A549 (cell line): Measurements from ENCODE around the gene IL22RA2. TPM values are rescaled to one million over a fixed set of nuclear protein-coding genes. Genes with fewer than 3 reads are reported as not detected.

ENCODE experiments used
- ATAC-seq, 2 experiments: fragments of 200-7000 bp in 1 of 2; fragments of >200 bp in 1 of 2; cut with Nextera tagmentation in 1 of 2; cut with Tn5 transposase in 1 of 2; 3 replicates each; pipeline versions ENCODE4 v1.8.0 to v1.9.1; 2018 to 2020; ENCODE audit warnings: mild to moderate bottlenecking in 1 of 2, moderate library complexity in 1 of 2
- CTCF ChIA-PET: fragments of 300-600 bp; sonication (Branson Sonifier 250); formaldehyde crosslinking; extraction: SDS; loops from one replicate; lab custom pipeline; 2021; ENCODE audit warnings: antibody characterized with exemption, inconsistent platforms; lab: Yijun Ruan, JAX
- POLR2A ChIA-PET: fragments of 350-600 bp; formaldehyde crosslinking; extraction: SDS; loops from one replicate; lab custom pipeline; 2021; ENCODE audit warnings: antibody characterized with exemption, inconsistent platforms; lab: Yijun Ruan, JAX
- DNase-seq, 2 experiments: peaks; one replicate each; pipeline versions ENCODE4 v3.0.0 to v3.0.0-alpha.2; 2011 to 2016; ENCODE audit warnings: low read depth in 1 of 2, low spot score in 1 of 2
- FAIRE-seq: peaks from 2 replicates; lab custom pipeline; 2011; peaks lifted over from hg19 to GRCh38; lab: Jason Lieb, UNC
- H3K27ac ChIP-seq, 2 experiments: fragments of >200 bp; sonication (Bioruptor Twin); formaldehyde crosslinking; 3 replicates each; pipeline ENCODE4 v1.5.1; 2016 to 2017
- H3K4me1 ChIP-seq: fragments of >200 bp; sonication (Bioruptor Twin); formaldehyde crosslinking; 3 replicates; pipeline ENCODE4 v1.6.1; 2016
- H3K4me2 ChIP-seq: fragments of >200 bp; sonication (Bioruptor Twin); formaldehyde crosslinking; 3 replicates; pipeline ENCODE4 v1.6.1; 2016
- H3K4me3 ChIP-seq: fragments of >200 bp; sonication (Bioruptor Twin); formaldehyde crosslinking; 3 replicates; pipeline ENCODE4 v1.5.1; 2016
- H3K9me3 ChIP-seq: fragments of >200 bp; sonication (Bioruptor Twin); formaldehyde crosslinking; 3 replicates; pipeline ENCODE4 v1.6.1; 2016
- ATOH8 ChIP-seq: fragments of 250-450 bp; sonication (Bioruptor Pico); IDR thresholded peaks from 2 replicates; pipeline ENCODE4 v1.5.0; 2020; ENCODE audit warnings: low read depth, mild to moderate bottlenecking, moderate library complexity
- BHLHE40 ChIP-seq: IDR thresholded peaks from 2 replicates; pipeline ENCODE4 v1.6.1; 2012; ENCODE audit warnings: low read depth, low read length, inconsistent platforms
- CEBPB ChIP-seq, 2 experiments: fragments of >200 bp in 1 of 2; sonication (Bioruptor Twin) in 1 of 2; formaldehyde crosslinking in 1 of 2; IDR thresholded peaks; 2 replicates each; pipeline ENCODE4 v1.6.1; 2012 to 2016
- CHD4 ChIP-seq: fragments of 200-600 bp; sonication (generic); IDR thresholded peaks from 2 replicates; pipeline ENCODE4 v1.6.1; 2016; ENCODE audit warnings: antibody characterized with exemption, mild to moderate bottlenecking, borderline replicate concordance
- CTCF ChIP-seq: fragments of >200 bp; sonication (Bioruptor Twin); formaldehyde crosslinking; IDR thresholded peaks from 3 replicates; pipeline ENCODE4 v1.5.1; 2016
- EHMT2 ChIP-seq: fragments of 200-600 bp; sonication (generic); IDR thresholded peaks from 2 replicates; pipeline ENCODE4 v1.6.1; 2016; ENCODE audit warnings: antibody characterized with exemption, low read depth, mild to moderate bottlenecking, moderate library complexity
- FOSB ChIP-seq: fragments of 250-450 bp; sonication (Bioruptor Pico); IDR thresholded peaks from 2 replicates; pipeline ENCODE4 v1.5.0; 2020; ENCODE audit warnings: mild to moderate bottlenecking, moderate library complexity
- FOXS1 ChIP-seq: fragments of 250-450 bp; sonication (Bioruptor Pico); IDR thresholded peaks from 2 replicates; pipeline ENCODE4 v1.5.0; 2020; ENCODE audit warnings: mild to moderate bottlenecking, moderate library complexity
- HOXB5 ChIP-seq: fragments of 250-450 bp; sonication (Bioruptor Pico); IDR thresholded peaks from 2 replicates; pipeline ENCODE4 v1.5.0; 2020; ENCODE audit warnings: mild to moderate bottlenecking, moderate library complexity
- JUNB ChIP-seq: fragments of >200 bp; sonication (Bioruptor Twin); formaldehyde crosslinking; IDR thresholded peaks from 2 replicates; pipeline ENCODE4 v1.6.1; 2016
- KDM1A ChIP-seq: fragments of 200-600 bp; sonication (generic); IDR thresholded peaks from 2 replicates; pipeline ENCODE4 v1.6.1; 2016; ENCODE audit warnings: low read depth, mild to moderate bottlenecking
- NR3C1 ChIP-seq: fragments of >200 bp; sonication (Bioruptor Twin); formaldehyde crosslinking; IDR thresholded peaks from 3 replicates; pipeline ENCODE4 v1.6.1; 2017
- RARB ChIP-seq: fragments of 250-450 bp; sonication (Bioruptor Pico); IDR thresholded peaks from 2 replicates; pipeline ENCODE4 v1.8.0; 2021; ENCODE audit warnings: mild to moderate bottlenecking, moderate library complexity
- RCOR1 ChIP-seq: fragments of 150-350 bp; IDR thresholded peaks from 2 replicates; pipeline ENCODE4 v1.6.1; 2014; ENCODE audit warnings: antibody characterized with exemption, low read length, low read depth
- REST ChIP-seq: fragments of 200-600 bp; sonication (generic); IDR thresholded peaks from 2 replicates; pipeline ENCODE4 v1.6.1; 2016; ENCODE audit warnings: antibody characterized with exemption, mild to moderate bottlenecking, moderate library complexity
- WGBS: methylation state at CpG from one replicate; pipeline ENCODE4 v1.1.6; 2017; ENCODE audit errors: missing lambda C conversion rate; 5-methylcytosine and 5-hydroxymethylcytosine counted together
- polyA plus RNA-seq, 4 experiments: library from polyadenylated mRNA; depleted of rRNA in 3 of 4; stranded (reverse); fragments of >200 nt; fragmentation: RNase III in 1 of 4; extraction: RNeasy Plus Mini Kit Qiagen cat#74134 plus additional on column Dnase treatment in 1 of 4; gene quantifications; 2 replicates in 3 of 4; 3 replicates in 1 of 4; pipeline ENCODE4 v1.2.3, GENCODE V29; 2011 to 2017

The IL22RA2 gene
- polyA plus RNA-seq, 2 of the 4 experiments (the other 2 are of a cell fraction), result not detected

GRCh38 chr6:137163732-137164318, 9.6 kb downstream of the IL22RA2 start:
- H3K4me2 ChIP-seq, result no peak overlapping the region
- no peaks in the 10 kb centered on the region for H3K9me3 ChIP-seq
- H3K4me1 ChIP-seq, result peaks cover 25% of the 10 kb centered on the region
- 75% methylated on average over 12 of the region's 12 CpGs for WGBS
- no peak for DNase-seq
- H3K27ac ChIP-seq, result peak overlapping the region in 1 of 2 experiments; percentile 50; a peak in 2 of 6 replicates
- no peak overlapping the region for H3K4me3 ChIP-seq
- no peak for ATAC-seq
- FAIRE-seq, result no peak
- TF ChIP-seq HOXB5 (CRISPR knock-in tag) (no peak), FOXS1 (CRISPR knock-in tag) (no peak), JUNB (no peak), REST (no peak)
- ChIA-PET CTCF (interaction anchor here (0.9 to 3.5 kb wide), 3 partner anchors 68 to 151 kb away, joined by 3 to 36 read pairs (median 5); no protein-coding TSS in a partner anchor), POLR2A (no interaction called here)

GRCh38 chr6:137162692-137163306, 10.6 kb downstream of the IL22RA2 start:
- peaks cover 25% of the 10 kb centered on the region for H3K4me1 ChIP-seq
- WGBS, result 43% methylated on average over 3 of the region's 3 CpGs
- ChIA-PET POLR2A (no interaction called here), CTCF (no interaction called here)
- H3K4me3 ChIP-seq, result no peak overlapping the region
- FAIRE-seq (no peak), DNase-seq (no peak), ATAC-seq (no peak)
- no peak overlapping the region for H3K4me2 ChIP-seq
- TF ChIP-seq RARB, result no peak
- no peak for TF ChIP-seq BHLHE40
- no peak for TF ChIP-seq JUNB
- TF ChIP-seq HOXB5 (CRISPR knock-in tag), result no peak
- TF ChIP-seq ATOH8 (CRISPR knock-in tag), result no peak
- no peak for TF ChIP-seq CHD4
- no peak for TF ChIP-seq NR3C1
- no peak for TF ChIP-seq CTCF
- TF ChIP-seq EHMT2, result no peak
- TF ChIP-seq FOSB (CRISPR knock-in tag), result no peak
- no peaks in the 10 kb centered on the region for H3K9me3 ChIP-seq
- H3K27ac ChIP-seq, result peak overlapping the region in 1 of 2 experiments; percentile 50; a peak in 3 of 6 replicates

GRCh38 chr6:137161949-137162348, 11.5 kb downstream of the IL22RA2 start:
- peak overlapping the region; percentile 30; the same call in 2 of the 3 replicates for H3K4me2 ChIP-seq
- ATAC-seq (no peak), DNase-seq (no peak), FAIRE-seq (no peak)
- CTCF ChIA-PET, result interaction anchor here (0.6 to 1.3 kb wide), 2 partner anchors 39 to 441 kb away, joined by 3 read pairs; no protein-coding TSS in a partner anchor
- POLR2A ChIA-PET, result no interaction called here
- H3K27ac ChIP-seq, result peak overlapping the region; percentile 48 to 50; a peak in 4 of 6 replicates
- no peak overlapping the region for H3K4me3 ChIP-seq
- peaks cover 25% of the 10 kb centered on the region for H3K4me1 ChIP-seq
- H3K9me3 ChIP-seq, result no peaks in the 10 kb centered on the region
- TF ChIP-seq CEBPB (IDR thresholded peaks at IDR 0.05), result peak in 1 of 2 experiments; percentile 15; a peak in 1 of 4 replicates
- TF ChIP-seq KDM1A, result no peak
- TF ChIP-seq RCOR1, result no peak
- 25% methylated on average over 5 of the region's 5 CpGs for WGBS
